GM21515 (cell line): Measurements from ENCODE around the gene CCDC188.

ENCODE experiments used
- ATAC-seq: cut with Tn5 transposase; IDR thresholded peaks from one replicate; pipeline ENCODE4 v1.9.1; 2021; ENCODE audit not compliant: unreplicated experiment

Gene CCDC188

GRCh38 chr22:20135806-20136602 is 14.9 kb downstream of the CCDC188 start:
- ATAC-seq = no peak

GRCh38 chr22:20135265-20135664 is 15.6 kb downstream of the CCDC188 start:
- ATAC-seq = no peak

GRCh38 chr22:20133930-20134549 is 16.8 kb downstream of the CCDC188 start:
- no peak for ATAC-seq

- ATAC-seq = no peak
These were observed 18.1 kb downstream of the CCDC188 start for GRCh38 chr22:20132686-20133246.

- ATAC-seq = no peak
These were observed 18.8 kb downstream of the CCDC188 start for GRCh38 chr22:20131859-20132685.

GRCh38 chr22:20131597-20131858 is 19.3 kb downstream of the CCDC188 start, which contains the start of gene ZDHHC8:
ZDHHC8 (plus strand) TSS chr22:20131804; CDS start chr22:20131948, 144 bp downstream.
- no peak for ATAC-seq

GRCh38 chr22:20130731-20131596 is 19.9 kb downstream of the CCDC188 start:
- no peak for ATAC-seq

GRCh38 chr22:20130319-20130718 is 20.5 kb downstream of the CCDC188 start:
- no peak for ATAC-seq

GRCh38 chr22:20129747-20130014 is 21.2 kb downstream of the CCDC188 start:
- no peak for ATAC-seq

- no peak for ATAC-seq
These were observed 21.7 kb downstream of the CCDC188 start for GRCh38 chr22:20128902-20129746.

- no peak for ATAC-seq
These were observed 22.3 kb downstream of the CCDC188 start for GRCh38 chr22:20128619-20128901.

- no peak for ATAC-seq
These were observed 22.8 kb downstream of the CCDC188 start for GRCh38 chr22:20127869-20128618.

GRCh38 chr22:20127318-20127868 is 23.5 kb downstream of the CCDC188 start:
- ATAC-seq = no peak

GRCh38 chr22:20126284-20127029 is 24.4 kb downstream of the CCDC188 start:
- ATAC-seq = no peak

- ATAC-seq = no peak
These were observed 25.4 kb downstream of the CCDC188 start for GRCh38 chr22:20125201-20126174.

GRCh38 chr22:20124083-20124787 is 26.6 kb downstream of the CCDC188 start:
- no peak for ATAC-seq
